ENCODE results near the gene EPN3.

- TF ChIP-seq, protein P1, sequence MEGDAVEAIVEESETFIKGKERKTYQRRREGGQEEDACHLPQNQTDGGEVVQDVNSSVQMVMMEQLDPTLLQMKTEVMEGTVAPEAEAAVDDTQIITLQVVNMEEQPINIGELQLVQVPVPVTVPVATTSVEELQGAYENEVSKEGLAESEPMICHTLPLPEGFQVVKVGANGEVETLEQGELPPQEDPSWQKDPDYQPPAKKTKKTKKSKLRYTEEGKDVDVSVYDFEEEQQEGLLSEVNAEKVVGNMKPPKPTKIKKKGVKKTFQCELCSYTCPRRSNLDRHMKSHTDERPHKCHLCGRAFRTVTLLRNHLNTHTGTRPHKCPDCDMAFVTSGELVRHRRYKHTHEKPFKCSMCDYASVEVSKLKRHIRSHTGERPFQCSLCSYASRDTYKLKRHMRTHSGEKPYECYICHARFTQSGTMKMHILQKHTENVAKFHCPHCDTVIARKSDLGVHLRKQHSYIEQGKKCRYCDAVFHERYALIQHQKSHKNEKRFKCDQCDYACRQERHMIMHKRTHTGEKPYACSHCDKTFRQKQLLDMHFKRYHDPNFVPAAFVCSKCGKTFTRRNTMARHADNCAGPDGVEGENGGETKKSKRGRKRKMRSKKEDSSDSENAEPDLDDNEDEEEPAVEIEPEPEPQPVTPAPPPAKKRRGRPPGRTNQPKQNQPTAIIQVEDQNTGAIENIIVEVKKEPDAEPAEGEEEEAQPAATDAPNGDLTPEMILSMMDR (conservative IDR thresholded peaks at IDR 0.05; ENCODE audit: low read length) = no peak
- no peak for TF ChIP-seq EZH2phosphoT487 (IDR thresholded peaks at IDR 0.05; ENCODE audit: borderline replicate concordance, low read depth, low read length)
Observed at GRCh38 chr17:50521514-50521913, 11.0 kb upstream of the EPN3 start.

All from OCI-LY7 (cell line).